Measurements from ENCODE around the gene KLHL29.

The KLHL29 gene

DNA sequence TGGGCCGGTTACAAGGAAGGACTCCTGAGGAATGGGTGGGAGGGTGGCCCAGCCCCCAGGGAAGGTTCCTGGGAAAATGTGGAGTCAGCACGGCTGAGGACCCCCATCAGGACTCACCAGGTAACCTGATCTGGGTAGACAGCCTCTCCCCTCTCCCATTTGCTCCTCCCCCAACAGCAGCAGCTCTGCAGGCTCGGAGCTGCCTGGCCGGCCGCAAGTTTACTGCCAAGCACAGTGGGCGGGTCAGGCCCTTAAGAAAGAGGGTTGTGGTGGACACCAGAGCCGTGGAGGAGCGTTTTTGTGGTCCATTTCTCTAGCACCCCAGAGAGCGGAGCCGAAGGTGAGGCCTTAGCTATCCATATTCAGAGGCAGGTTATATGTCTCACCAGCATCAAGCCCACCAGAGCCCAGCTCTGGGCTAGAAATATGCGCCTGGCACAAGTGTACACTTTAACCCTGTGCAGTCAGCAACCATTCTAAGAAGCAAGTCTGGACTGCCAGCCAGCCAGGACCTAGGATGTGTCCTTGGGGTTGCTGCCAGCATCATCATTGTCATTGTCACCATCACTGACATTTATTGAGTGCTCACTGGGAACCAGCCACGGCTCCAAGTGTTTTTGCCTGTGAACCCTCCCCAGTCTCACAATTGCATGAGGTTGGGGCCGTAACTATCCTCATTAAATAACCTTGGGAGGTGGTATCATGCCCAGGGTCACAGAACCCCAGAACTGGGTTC lies 190.1 kb downstream of the KLHL29 start:
- TF ChIP-seq SIN3A (IDR thresholded peaks at IDR 0.05; ENCODE audit: borderline replicate concordance, insufficient read depth, low read length) (no peak), FOXP2 (optimal IDR thresholded peaks at IDR 0.05; ENCODE audit: borderline replicate concordance, extremely low read depth, extremely low read length, insufficient read depth) (no peak), POLR2AphosphoS5 (IDR thresholded peaks at IDR 0.05; ENCODE audit: low read depth, low read length) (no peak), TAF1 (IDR thresholded peaks at IDR 0.05; ENCODE audit: borderline replicate concordance, insufficient read depth, low read length) (no peak)
- TF ChIP-seq, protein P1, sequence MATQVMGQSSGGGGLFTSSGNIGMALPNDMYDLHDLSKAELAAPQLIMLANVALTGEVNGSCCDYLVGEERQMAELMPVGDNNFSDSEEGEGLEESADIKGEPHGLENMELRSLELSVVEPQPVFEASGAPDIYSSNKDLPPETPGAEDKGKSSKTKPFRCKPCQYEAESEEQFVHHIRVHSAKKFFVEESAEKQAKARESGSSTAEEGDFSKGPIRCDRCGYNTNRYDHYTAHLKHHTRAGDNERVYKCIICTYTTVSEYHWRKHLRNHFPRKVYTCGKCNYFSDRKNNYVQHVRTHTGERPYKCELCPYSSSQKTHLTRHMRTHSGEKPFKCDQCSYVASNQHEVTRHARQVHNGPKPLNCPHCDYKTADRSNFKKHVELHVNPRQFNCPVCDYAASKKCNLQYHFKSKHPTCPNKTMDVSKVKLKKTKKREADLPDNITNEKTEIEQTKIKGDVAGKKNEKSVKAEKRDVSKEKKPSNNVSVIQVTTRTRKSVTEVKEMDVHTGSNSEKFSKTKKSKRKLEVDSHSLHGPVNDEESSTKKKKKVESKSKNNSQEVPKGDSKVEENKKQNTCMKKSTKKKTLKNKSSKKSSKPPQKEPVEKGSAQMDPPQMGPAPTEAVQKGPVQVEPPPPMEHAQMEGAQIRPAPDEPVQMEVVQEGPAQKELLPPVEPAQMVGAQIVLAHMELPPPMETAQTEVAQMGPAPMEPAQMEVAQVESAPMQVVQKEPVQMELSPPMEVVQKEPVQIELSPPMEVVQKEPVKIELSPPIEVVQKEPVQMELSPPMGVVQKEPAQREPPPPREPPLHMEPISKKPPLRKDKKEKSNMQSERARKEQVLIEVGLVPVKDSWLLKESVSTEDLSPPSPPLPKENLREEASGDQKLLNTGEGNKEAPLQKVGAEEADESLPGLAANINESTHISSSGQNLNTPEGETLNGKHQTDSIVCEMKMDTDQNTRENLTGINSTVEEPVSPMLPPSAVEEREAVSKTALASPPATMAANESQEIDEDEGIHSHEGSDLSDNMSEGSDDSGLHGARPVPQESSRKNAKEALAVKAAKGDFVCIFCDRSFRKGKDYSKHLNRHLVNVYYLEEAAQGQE (IDR thresholded peaks at IDR 0.05; ENCODE audit: insufficient read depth in 1 of 2, low read depth in 2 of 2, low read length in 2 of 2) = no peak

DNA sequence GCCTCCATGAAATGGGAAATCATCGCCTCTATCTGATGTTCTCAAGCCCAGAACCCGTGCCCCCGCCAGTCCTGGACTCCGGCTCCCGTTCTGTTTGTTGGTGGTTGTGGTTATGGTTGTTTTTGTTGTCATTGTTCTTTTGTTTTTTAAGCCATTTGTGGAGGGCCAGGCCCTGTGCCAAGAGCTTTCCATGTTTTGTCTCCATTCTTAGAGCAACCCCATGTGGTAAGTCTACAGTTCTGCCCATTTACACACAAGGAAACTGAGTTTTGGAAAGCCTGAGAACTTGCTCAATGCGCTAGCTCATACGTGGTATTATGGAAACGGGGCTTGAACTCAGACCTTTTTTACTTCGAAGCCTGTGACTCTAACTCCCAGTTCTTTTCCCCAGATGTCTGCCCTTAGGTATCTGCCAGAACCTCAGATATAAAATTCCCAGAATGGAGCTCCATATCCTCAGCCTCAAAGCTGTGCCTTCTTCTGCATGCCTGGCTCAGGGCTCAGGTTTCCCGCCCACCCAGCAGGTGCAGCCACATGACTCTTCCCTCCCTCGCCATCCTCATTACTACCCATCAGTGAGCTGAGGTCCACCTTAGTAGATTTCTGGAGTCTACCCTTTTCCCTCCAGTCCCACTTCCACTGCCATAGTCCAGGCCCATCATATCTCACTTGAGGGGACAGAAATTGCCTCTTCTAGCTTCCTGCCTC lies 194.1 kb downstream of the KLHL29 start:
- TF ChIP-seq POLR2AphosphoS5 (IDR thresholded peaks at IDR 0.05; ENCODE audit: low read depth, low read length) = no peak
- no peak for TF ChIP-seq FOXP2 (optimal IDR thresholded peaks at IDR 0.05; ENCODE audit: borderline replicate concordance, extremely low read depth, extremely low read length, insufficient read depth)
- no peak for TF ChIP-seq TAF1 (IDR thresholded peaks at IDR 0.05; ENCODE audit: borderline replicate concordance, insufficient read depth, low read length)
- TF ChIP-seq, protein P1 (IDR thresholded peaks at IDR 0.05; ENCODE audit: insufficient read depth in 1 of 2, low read depth in 2 of 2, low read length in 2 of 2) = no peak
- TF ChIP-seq SIN3A (IDR thresholded peaks at IDR 0.05; ENCODE audit: borderline replicate concordance, insufficient read depth, low read length) = no peak

DNA sequence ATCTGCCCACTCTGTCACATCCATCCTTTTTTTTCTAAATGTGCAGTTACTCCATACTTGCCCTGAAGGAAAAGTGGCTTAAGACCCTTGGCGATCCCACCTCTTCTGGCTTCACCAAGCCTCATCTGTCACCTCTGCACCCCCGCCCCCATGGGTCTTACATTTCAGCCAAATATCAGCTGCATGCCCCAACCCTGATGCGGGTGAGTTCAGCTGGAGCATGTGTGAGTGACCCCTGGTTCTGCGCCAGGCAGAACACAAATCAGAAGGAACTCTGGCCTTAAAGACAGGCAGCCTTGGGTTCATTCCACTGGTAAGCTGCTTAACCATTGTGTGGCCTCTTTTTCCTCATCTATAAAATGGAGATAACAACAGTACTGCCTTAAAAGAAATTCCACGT lies 194.7 kb downstream of the KLHL29 start:
- TF ChIP-seq, protein P1 (IDR thresholded peaks at IDR 0.05; ENCODE audit: insufficient read depth in 1 of 2, low read depth in 2 of 2, low read length in 2 of 2) = no peak

DNA sequence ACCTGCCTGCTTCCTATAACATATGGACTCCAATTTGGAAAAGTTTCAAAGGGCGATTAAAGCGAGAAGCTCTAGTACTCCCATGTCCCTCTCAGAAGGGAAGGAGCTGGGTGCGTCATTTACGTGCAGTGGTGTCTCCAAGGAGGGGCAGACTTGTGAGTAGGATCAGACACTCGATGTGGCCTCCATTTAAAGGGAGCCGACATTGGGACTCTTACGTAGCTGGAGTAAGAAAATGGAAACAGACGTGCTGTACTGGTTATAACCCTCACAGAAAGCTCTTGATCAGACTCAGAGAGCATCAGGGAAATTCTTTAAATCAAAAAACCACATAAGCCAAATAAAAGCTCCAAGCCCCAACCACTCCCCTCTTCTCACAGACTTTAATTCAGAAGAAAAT lies 198.5 kb downstream of the KLHL29 start:
- TF ChIP-seq POLR2AphosphoS5 (IDR thresholded peaks at IDR 0.05; ENCODE audit: low read depth, low read length) (no peak), TAF1 (IDR thresholded peaks at IDR 0.05; ENCODE audit: borderline replicate concordance, insufficient read depth, low read length) (no peak), FOXP2 (optimal IDR thresholded peaks at IDR 0.05; ENCODE audit: borderline replicate concordance, extremely low read depth, extremely low read length, insufficient read depth) (no peak), SIN3A (IDR thresholded peaks at IDR 0.05; ENCODE audit: borderline replicate concordance, insufficient read depth, low read length) (no peak)
- TF ChIP-seq, protein P1 (IDR thresholded peaks at IDR 0.05; ENCODE audit: insufficient read depth in 1 of 2, low read depth in 2 of 2, low read length in 2 of 2) = no peak
